Measurements from ENCODE around the gene ARHGAP24. TPM values are rescaled to one million over a fixed set of nuclear protein-coding genes. Genes with fewer than 3 reads are reported as not detected.

Gene ARHGAP24
- total and polyA plus RNA-seq, 10 of the 15 experiments (the other 5 are each of a cell fraction or from before 2014, with no cell fraction given) = 0.10 to 4.2 (median 0.52) TPM

DNA sequence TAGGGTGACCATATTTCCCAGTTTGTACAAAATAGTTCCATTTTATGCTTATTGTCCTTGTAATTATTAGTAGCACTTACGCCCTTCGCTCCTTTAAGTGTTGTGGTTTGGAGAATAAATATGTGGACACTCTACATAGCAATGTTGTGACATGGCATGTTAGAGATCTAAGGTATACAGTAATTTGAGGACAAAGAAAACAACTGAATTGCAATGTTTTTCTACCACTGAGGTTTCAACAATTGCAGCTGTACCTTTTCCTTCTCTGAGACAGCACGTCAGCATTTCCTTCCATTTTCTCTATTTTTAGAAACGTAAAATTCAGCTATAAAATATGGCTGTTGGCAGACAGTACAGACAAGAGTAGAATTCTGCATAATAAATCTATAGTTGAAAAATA, 561.8 kb downstream of the ARHGAP24 start:
- RAD21 ChIA-PET (ENCODE audit: unreplicated experiment) = no interaction called here
- H3K27me3 ChIP-seq (replicated peaks in 1 of 2; ENCODE audit: control insufficient read depth in 2 of 2, insufficient read depth in 2 of 2, low read length in 1 of 2) = no peaks in the 10 kb centered on the region
- POLR2A ChIA-PET = no interaction called here
- FAIRE-seq (no peak), ATAC-seq (no peak), DNase-seq (ENCODE audit: low read depth, low spot score) (no peak)
- CTCF ChIA-PET = interaction anchor here (0.7 to 1.2 kb wide), 2 partner anchors 244 to 952 kb away, joined by 3 to 4 read pairs; no protein-coding TSS in a partner anchor
- intact Hi-C loops (cut with micrococcal nuclease; ENCODE audit: unreplicated experiment) (no loop called here), in situ Hi-C loops (cut with MboI) (no loop called here)
- no peaks in the 10 kb centered on the region for H3K36me3 ChIP-seq (ENCODE audit: control insufficient read depth in 2 of 2, insufficient read depth in 2 of 2, low read length in 1 of 2)
- H3K4me1 ChIP-seq (ENCODE audit: control insufficient read depth, insufficient read depth, low read length) = no peaks in the 10 kb centered on the region
- no peak overlapping the region for H3K4me3 ChIP-seq
- TF ChIP-seq HCFC1 (IDR thresholded peaks at IDR 0.05; ENCODE audit: low read length) (no peak), KAT2A (conservative IDR thresholded peaks at IDR 0.05; ENCODE audit: control insufficient read depth, low read depth, low read length) (no peak), STAT1 (conservative IDR thresholded peaks at IDR 0.05) (no peak), NFYB (IDR thresholded peaks at IDR 0.05; ENCODE audit: insufficient read depth, low read depth, low read length) (no peak), ZNF24 (IDR thresholded peaks at IDR 0.05) (no peak), ATF7 (IDR thresholded peaks at IDR 0.05; ENCODE audit: low read depth) (no peak), SREBF1 (IDR thresholded peaks at IDR 0.05; ENCODE audit: low read length) (no peak), CBFB (IDR thresholded peaks at IDR 0.05; ENCODE audit: low read depth) (no peak)
- TF ChIP-seq, protein P1, sequence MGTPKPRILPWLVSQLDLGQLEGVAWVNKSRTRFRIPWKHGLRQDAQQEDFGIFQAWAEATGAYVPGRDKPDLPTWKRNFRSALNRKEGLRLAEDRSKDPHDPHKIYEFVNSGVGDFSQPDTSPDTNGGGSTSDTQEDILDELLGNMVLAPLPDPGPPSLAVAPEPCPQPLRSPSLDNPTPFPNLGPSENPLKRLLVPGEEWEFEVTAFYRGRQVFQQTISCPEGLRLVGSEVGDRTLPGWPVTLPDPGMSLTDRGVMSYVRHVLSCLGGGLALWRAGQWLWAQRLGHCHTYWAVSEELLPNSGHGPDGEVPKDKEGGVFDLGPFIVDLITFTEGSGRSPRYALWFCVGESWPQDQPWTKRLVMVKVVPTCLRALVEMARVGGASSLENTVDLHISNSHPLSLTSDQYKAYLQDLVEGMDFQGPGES (IDR thresholded peaks at IDR 0.05) = no peak
- H3K9ac ChIP-seq (ENCODE audit: control insufficient read depth, insufficient read depth, low read length) = no peak overlapping the region
- SMC1A ChIA-PET (ENCODE audit: uncharacterized antibody, unreplicated experiment) = interaction anchor here (1.0 to 1.3 kb wide), 2 partner anchors 10 to 88 kb away, joined by 3 to 4 read pairs; no protein-coding TSS in a partner anchor
- H2AFZ ChIP-seq (ENCODE audit: control insufficient read depth, low read depth, low read length) = no peak overlapping the region
- no TSS peak for BruUV-seq (replicated peaks)
- H3K4me2 ChIP-seq (ENCODE audit: control insufficient read depth, insufficient read depth) = no peak overlapping the region
- no peak overlapping the region for H3K27ac ChIP-seq (ENCODE audit: control insufficient read depth, insufficient read depth)
- H3K79me2 ChIP-seq (ENCODE audit: control insufficient read depth, insufficient read depth, low read length) = no peaks in the 10 kb centered on the region
- no peaks in the 10 kb centered on the region for H3K9me3 ChIP-seq (replicated peaks; ENCODE audit: control insufficient read depth, insufficient read depth, low read length)
- WGBS (ENCODE audit: insufficient coverage, insufficient replicate concordance, low lambda C conversion rate, missing lambda C conversion rate) = 36% methylated on average over 4 of the region's 4 CpGs
- no peaks in the 10 kb centered on the region for H4K20me1 ChIP-seq (ENCODE audit: control insufficient read depth, insufficient read depth)
